Activated T-helper 1 cell treated with Interleukin-2 at 50 U/mL for 16 hours (primary cell): ENCODE results near the gene LMO7.
"Not testable (repeated sequence)": the region's sequence is repeated elsewhere in the genome, so short reads cannot be mapped to it uniquely, and the experiment has no call there.

Experiments
- DNase-seq: peaks from one replicate; pipeline ENCODE4 v3.0.0-alpha.2; 2020; ENCODE audit warnings: low read depth

LMO7 gene

DNA sequence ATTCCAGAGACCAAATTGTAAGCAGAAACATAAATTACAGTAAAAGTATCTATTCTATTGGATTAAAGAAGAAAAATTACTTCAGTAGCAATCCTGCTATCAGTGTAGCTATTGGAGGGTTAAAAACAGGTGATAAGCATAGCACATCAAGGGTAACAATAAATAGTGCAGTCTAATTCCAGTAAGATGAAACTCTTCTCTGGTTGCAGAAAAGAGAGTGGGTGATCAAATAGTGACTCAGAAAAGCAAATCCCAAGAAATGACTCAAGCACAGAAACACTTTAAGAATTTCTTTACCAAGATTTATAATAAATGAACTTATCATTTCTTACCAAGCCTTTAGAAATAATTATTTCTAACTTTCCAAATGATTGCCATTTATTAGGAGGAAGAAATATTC lies 135.7 kb downstream of the LMO7 start:
- DNase-seq, result no peak

DNA sequence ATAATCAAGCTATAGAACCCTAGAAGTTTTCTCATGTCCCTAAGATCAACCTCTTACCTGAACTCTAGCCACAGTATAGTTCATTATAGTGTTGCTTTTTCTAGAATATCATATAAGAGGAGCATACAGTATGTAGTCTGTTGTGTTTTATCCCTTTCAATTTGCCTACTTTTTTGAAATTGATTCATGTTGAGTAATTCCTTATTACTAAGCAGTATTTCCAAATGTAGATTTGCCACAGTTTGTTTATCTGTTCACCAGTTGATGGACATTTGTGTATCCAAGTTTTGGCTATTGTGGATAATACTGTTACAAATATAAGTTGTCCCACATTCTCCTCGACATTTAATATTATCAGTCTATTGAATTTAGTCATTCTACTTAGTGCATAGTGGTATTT lies 138.0 kb downstream of the LMO7 start:
- DNase-seq, result no peak

DNA sequence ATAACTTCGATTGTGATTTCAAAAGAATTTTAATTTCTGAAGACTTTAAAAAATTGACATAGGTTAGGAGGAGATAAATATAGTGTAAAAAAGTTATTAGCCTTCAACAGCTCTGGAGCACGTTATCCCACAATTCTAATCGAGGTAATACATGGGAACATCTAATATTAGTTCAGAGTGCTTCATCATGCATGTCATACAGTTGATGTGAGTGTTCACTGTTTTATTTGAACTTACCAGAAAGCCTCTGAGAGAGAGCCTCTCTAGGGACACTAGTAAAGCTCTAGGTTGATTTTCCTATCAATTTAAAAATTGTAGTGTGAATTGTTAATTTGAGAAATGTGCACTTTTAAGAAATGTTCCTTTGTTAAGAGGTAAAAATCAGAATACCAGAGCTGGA lies 140.4 kb downstream of the LMO7 start:
- no peak for DNase-seq

DNA sequence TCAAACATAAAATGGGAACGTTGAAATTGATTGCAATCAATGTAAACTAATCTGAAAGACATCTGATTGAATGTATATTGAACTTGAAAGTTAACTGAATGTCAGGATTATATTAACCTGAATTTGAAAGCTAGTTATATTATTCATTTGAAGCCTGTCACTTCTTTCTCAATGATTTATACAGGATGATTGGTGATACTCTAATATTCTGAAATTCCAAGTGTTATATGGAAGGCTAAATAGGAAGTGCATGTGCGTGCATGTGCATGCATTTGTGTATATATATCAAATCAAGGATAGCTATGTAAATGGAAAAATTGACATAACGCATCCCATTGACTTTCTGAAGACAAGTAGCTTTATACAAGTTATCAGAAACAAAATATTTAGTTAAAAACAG lies 143.3 kb downstream of the LMO7 start:
- DNase-seq, result no peak

DNA sequence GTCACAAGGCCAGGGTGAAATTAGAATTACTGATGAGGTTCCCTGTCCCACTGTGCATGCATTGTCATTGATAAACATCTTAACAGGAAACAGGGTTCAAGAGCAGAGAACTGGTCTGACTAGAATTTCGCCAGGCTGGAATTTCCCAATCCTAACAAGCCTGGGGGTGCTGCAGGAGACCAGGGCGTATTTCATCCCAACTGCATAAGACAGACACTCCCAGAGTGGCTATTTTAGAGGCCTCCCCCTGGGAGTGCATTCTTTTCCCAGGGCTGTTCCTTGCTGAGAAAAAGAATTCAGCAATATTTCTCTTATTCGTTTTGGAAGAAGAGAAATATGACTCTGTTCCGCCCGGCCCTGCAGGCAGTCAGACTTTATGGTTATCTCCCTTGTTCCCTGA lies 144.0 kb downstream of the LMO7 start:
- DNase-seq, result not testable (repeated sequence)

DNA sequence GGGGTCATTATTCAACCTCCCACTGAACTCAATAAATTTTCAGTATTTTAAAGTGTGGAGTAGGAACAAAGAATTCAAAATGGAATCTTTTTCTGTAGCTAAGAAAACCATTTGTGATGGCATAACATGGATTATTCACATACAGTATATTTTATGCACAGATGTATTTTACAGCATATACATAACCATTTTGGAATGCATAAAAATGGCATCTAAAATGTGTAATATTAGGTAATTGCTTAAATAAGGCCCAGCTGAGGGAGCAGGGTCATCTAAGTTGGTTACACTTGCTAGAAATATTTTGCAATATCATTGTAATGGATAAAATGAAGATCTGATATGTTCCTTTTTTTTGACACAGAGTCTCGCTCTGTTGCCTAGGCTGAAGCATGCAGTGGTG lies 146.9 kb downstream of the LMO7 start:
- DNase-seq, result no peak

DNA sequence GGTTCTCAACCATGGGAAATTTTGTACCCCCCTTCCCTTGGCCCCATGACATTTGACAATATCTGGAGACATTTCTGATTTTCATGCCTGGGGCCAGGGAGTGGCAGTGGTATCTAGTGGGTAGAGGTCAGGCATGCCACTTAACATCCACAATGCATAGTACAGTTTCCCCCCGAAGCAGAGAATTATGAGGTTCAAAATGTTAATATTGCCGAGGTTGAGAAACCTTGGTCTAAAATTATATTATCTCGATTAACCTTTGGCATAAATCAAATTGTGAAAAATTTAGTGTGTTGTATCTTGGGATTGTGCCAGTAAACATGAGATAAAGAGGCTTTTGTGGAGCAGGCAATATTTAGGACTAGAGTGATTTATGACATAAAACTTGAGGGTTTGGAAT lies 147.9 kb downstream of the LMO7 start:
- DNase-seq, result no peak

DNA sequence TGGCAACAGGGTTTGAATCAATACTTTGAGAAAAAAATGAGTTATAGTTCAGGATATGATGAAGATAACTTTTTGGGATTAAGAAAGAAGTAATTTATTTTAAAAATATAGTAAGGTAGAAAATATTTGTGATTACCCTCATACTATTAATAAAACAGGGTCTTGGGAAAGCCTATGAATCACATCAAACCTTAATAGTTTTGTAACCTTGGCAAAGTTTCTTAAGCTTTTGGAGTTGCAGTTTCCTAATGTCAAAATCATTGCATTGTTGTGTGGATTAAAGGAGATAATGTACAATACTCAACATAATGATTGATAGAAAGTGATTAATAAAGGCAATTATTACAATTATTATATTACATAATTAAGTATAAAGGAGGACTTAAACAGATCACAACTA lies 149.0 kb downstream of the LMO7 start:
- no peak for DNase-seq

DNA sequence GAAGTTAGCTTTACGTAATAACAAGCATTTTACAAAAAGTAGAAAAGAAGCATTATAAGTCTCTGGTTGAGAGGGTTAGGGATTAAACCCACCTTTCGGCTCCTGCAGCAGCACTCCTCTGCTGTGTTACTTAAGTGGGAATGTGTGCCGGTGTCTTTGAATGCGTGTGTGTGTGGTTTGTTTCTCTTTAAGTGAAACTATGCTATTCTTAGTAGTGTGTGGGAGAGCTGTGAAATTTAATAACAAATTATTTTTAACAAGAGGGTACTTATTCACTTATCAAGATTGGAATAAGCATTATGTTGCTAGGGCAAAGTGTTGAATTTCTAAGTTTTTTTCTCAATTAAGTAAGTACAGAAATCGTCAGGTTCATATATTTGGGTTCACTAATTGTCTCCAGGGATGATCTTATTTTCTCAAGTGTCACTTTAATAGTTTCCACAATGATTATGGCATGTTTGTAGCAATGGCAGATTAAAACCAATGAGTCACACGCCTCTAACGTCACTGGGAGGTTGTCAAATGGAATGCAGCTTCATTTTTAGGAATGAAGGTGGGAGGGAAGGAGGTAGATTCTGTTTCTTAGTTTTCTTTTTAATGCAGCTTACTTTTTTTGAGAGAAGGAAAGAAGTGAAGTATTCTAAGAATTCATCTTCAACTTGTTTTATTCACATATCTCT lies 151.3 kb downstream of the LMO7 start:
- DNase-seq, result no peak

DNA sequence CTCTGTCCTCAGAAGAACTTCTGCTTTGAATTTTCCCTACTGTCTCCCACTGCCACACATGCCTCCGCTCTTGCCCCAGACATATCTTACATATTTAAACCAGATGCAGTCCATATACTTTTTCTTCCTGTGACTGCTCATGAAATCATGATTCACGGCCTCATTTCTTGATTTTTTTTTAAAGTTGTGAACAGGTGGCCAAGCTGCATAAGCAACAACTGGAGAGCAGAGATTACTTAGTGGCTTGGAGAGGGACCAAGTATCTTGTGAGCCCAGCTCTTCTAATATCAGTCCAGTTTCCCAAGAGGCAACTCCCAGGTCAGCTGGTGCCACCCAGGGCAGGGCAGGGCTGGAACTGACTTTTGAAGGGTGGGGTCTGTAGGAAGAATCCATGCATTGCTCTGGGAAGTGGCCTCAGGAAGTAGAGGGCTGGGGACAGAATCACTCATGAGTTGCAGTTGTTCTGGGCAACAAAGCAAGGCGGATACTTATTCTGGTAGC lies 152.4 kb downstream of the LMO7 start:
- DNase-seq, result no peak

DNA sequence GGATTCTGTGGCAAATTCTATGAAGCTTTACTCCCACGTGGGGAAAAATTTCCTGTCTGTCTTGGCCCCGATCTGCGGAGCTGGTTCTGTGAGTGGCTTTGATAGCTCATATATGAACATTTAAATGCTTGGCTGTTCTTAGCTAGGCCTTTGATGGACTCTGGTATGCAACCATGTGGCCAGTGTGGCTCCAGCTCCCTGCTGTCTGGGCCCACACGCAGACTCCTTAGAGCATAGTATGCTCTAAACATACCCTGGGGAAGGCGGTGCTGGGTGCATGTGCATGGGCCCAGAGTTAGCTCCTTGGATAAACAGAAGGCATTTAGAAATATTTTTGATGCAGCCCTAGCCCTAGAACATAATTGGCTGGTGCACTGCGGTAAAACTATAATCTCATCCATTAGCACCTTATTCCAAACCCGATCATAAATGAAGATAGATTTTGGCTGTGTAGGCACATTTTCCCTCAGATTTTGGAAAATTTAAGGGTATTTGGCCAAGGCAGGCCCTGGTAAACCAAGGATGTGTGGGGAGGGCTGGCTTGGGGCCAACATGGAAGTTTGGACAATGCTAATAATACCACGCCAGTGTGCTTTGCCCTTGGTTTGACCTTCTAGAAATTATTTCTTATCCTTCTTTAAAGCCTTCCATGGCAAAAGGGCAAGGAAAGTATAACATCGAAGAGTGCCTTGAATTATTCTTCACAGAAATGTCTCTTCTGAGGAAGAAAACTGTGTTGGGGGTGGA lies 153.5 kb downstream of the LMO7 start:
- DNase-seq, result no peak

DNA sequence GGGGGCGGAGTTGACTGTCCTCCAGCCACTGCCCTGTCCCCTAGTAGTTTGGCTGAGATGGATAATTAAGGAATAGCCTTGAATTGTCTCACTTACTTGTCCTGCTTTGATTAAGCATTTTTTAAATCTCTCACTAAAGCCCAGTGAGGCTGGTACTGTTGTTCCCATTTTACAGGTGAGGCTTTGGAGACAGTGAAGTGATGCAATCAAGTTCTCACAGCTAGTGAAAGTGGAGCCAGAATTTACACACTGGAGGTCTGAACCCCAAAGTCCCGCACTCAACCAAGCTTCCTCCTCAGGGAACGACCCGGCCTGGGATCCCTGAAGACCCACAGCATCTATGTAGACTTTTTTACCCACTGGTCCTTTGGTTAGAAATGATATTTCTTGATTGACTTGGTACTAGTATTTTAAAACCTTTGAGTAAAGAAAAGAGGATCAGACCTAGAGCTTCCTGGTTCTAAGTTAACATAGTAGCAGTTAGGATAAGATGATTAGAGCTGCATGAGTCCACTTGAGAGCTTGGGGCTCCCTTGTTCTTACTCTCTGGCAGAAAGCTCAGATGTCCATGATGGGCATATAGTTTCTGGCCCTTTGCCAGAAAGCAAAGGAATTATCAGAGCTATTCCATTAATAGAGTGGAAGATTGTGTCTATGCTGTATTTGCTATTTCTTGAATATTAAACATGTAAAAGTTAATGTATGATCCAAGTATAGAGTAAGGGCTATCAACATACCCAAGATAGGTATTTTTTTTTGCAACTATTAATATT lies 154.3 kb downstream of the LMO7 start:
- no peak for DNase-seq

DNA sequence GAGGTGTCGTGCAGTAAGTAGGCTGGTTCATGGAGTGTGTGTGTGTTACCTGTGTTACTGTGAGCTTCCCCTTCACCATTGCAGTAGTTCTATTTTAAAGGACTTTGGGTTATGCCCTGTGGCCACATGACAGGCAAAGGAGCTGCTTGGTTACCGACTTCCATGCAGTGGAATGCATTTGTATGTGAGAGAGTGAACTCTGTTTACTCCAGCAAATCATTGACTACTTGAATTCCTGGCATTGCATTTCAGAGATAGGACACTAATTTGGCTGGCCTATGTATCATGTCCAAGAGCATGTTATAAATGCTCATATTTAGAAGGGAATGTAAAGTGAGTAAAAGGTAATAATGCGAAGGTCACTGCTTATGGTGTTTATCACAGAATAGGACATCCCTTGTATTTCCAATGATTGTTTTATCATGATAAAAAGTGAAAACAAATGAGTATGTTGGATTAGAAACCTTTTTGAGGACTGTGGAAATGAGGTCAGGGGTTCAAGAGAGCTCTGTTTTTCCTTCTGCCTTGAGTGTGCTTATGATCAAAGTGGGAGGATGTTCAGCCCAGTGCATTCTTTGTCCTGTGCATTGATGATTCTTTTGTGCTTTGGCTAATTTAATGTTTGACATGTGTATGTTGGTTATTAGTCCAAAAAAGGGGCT lies 156.5 kb downstream of the LMO7 start:
- DNase-seq, result no peak

DNA sequence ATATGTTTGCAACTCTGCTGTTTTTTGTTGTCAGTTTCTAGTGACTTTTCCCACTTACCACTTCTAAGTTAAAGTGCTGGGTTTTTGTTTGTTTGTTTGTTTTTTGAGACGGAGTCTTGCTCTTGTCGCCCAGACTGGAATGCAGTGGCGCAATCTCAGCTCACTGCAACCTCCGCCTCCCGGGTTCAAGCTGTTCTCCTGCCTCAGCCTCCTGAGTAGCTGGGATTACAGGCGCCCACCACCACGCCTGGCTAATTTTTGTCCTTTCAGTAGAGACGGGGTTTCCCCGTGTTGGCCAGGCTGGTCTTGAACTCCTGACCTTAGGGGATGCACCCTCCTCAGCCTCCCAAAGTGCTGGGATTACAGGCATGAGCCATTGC lies 157.0 kb downstream of the LMO7 start:
- not testable (repeated sequence) for DNase-seq

DNA sequence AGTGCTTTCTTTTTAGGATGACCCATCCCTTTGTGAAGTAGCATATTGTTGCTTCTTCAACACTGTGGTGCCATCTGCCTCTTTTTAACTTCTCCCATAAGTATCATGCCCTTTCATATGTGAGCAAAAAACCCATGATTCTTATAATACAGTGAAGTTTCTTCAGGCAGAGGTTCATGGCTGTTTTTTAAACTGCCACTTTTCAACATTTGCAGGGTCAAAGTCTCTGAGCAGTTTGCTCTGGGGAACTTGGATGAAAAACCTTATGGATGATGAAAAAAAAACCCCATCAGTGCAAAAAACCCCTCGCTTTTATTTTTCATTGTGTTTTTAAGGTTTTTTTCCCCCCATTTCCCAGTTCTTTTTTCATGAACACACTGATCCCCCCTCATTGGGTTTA lies 158.5 kb downstream of the LMO7 start:
- no peak for DNase-seq

DNA sequence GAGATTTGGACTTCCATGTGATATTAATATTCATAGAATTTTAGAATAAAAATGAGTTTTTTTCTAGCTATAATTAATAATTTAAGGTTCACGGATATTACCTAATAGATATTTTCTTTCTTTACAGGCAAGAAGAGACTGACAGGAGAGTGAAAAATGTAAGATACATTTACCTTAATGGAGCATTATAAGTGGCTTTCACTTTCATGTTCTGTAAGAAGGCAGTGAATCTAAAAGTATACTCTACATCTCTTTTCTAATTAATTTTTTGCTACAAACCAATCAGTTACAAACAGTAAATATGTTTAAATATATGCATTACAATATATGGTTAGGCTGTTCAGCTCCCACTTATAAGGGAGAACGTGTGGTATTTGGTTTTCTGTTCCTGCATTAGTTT lies 159.1 kb downstream of the LMO7 start:
- no peak for DNase-seq

DNA sequence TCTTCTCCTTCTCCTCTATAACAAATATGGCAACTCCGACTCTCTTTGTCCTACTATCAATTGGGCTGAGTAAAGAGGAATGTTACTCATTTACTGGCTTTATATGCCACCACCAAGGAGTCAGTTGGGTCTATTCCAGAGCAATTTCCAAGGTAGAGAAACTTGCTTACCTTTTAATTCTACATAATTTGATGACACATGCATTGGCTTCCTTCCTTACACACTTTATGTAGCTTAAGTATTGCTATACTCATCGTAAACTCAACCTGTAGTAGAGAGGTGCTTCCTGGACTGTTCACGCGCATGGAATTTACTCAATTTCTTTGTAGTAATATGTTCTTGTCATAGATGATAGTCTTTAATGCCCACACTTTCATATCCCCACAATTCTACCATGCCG lies 160.7 kb downstream of the LMO7 start:
- DNase-seq, result no peak

DNA sequence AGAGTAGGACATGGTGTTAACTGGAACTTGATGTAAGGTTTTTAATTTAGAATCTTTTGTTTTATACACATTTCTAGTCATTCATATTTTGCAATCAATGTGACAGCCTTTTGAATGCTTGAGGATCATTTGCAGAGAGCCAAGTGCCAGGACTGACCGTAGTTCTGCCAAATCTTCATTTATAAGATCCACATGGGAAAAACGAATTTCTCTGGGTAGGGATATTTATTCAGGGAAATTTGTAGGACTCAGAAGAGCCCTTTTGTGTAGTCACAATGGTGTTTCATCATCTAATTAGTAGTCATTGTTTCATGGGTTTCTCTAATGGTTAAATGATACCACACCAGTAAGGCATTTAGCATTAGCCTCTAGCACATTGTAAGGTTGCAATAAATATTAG lies 161.1 kb downstream of the LMO7 start:
- DNase-seq, result no peak

DNA sequence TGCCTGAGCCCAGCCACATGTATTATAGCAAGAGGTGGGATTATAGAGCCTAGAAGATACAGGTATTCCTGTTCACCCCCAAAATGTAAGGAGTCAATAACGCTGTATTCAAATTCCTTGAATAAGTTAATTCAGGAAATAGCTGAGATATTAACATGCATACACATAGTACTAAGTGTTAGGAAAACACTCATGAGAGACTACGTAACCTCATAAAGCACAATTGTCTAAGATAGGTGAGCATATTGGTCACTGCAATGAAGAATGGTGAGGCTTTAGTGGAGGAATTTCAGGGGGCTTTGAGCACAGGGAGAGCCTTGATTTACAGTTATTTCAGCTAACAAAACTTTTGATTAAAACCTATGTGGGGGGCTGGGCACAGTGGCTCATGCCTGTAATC lies 161.6 kb downstream of the LMO7 start:
- no peak for DNase-seq

DNA sequence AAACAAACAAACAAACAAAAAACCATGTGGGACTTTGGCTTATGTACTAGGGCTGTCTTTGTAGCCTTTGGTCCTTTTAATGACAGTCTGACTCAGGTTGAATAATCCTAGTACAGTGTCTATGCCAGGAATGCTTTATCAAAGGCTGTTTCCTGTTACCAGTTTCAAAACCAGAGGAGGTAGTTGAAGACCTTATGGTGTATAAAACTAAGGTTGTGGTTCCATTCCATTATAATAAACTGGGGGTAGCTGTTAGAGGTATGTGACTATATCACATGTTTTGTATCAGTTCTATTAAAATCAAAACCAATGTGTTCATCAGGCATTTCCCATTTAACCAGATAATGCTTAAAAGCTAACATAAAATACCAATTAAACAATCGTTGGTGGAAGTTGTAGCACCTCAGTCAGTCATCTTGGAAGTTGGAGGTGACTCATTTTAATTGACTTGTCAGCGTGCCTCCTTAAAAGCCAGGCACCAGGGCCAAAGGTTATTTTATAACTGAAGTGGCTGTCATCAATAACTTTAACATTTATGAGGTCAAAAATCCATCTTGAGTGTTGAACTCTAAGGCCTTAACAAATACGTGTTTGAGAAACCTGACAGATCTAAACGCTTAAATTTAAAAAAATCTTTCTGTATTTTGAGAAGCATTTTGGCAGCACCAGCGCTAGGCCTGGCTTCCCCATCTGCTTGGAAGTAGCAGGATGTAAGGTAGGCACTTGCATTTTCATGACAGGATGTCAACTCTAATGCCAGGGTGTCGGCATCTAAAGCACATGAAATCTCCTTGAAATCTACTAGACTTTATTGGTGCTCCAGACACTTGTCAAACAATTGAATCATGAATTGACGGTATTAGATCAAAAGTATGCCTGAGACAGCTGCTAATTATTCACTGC lies 162.5 kb downstream of the LMO7 start:
- DNase-seq, result no peak

DNA sequence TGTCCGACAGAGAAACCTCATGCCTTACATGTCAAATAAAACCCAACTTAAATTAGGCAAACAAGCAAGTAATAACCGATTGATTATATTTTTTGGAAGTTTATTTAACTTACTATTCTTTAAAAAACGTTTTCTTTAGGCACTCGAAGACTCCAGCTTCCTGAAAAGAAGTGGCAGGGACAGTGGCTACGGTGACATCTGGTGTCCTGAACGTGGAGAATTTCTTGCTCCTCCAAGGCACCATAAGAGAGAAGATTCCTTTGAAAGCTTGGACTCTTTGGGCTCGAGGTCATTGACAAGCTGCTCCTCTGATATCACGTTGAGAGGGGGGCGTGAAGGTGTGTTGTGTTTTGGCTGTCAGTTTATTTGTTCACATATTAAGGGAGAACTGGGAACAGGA lies 164.4 kb downstream of the LMO7 start:
- DNase-seq, result no peak
